ENCODE data around the gene RAC3.

- TF ChIP-seq CTCF (IDR thresholded peaks at IDR 0.05; ENCODE audit: borderline replicate concordance, extremely low read depth, low read length, poor library complexity, severe bottlenecking) (no peak), EZH2 (IDR thresholded peaks at IDR 0.05; ENCODE audit: borderline replicate concordance, low read depth, low read length, severe bottlenecking) (no peak)
Observed at GRCh38 chr17:82023447-82024241, 7.8 kb upstream of the RAC3 start.

Data from DND-41 (cell line).